GM12891 (cell line): ENCODE data around the gene VWF.
"Not testable (repeated sequence)": the region's sequence is repeated elsewhere in the genome, so short reads cannot be mapped to it uniquely, and the experiment has no call there.

Source experiments
- PAX5 ChIP-seq: IDR thresholded peaks from 2 replicates; pipeline ENCODE4 v1.6.1; 2011; ENCODE audit warnings: low read length, moderate library complexity, mild to moderate bottlenecking; ENCODE audit not compliant: insufficient read depth, severe bottlenecking
- POLR2A ChIP-seq: IDR thresholded peaks from 2 replicates; pipeline ENCODE4 v1.6.1; 2011; ENCODE audit warnings: low read depth, low read length, control low read depth
- POLR2AphosphoS5 ChIP-seq: IDR thresholded peaks from 2 replicates; pipeline ENCODE4 v1.6.1; 2011; ENCODE audit warnings: low read depth, low read length, control low read depth

DNA sequence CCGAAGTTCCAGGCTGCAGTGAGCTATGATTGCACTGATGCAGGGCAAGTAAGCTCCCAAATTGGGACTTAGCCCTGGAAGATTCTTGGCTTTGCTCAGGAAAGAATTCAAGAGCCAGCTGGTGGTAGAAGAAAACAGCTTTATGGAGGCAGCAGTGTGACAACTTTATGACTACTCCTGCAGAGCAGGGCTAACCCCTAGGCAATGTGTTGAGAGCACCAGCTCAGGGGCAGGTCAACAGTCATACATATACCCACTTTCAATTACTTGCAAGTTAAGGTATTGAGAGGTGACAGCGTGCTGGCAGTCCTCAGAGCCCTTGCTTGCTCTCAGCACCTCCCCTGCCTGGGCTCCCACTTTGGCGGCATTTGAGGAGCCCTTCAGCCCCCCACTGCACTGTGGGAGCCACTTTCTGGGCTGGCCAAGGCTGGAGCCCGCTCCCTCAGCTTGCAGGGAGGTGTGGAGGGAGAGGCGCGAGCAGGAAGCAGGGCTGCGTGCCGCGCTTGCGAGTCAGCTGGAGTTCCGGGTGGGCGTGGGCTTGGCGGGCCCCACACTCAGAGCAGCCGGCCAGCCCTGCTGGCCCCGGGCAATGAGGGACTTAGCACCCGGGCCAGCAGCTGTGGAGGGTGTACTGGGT, 17.4 kb upstream of the VWF start:
- not testable (repeated sequence) for TF ChIP-seq POLR2AphosphoS5, POLR2A, PAX5
